HG03558 (cell line): ENCODE results near the gene GBE1.
A peak's percentile ranks its signal among the peaks of the same experiment; 100 is the strongest.
"Not testable (repeated sequence)": the region's sequence is repeated elsewhere in the genome, so short reads cannot be mapped to it uniquely, and the experiment has no call there.

ENCODE experiments used
- ATAC-seq: cut with Tn5 transposase; IDR thresholded peaks from one replicate; pipeline ENCODE4 v1.9.1; 2021; ENCODE audit warnings: moderate number of reproducible peaks; ENCODE audit not compliant: unreplicated experiment; ENCODE audit errors: extremely low read depth

GBE1 gene

GRCh38 chr3:81549831-81550230 lies 211.6 kb downstream of the GBE1 start:
- ATAC-seq, result no peak

GRCh38 chr3:81549388-81549787 lies 212.1 kb downstream of the GBE1 start:
- no peak for ATAC-seq

- ATAC-seq, result no peak
These were observed 215.9 kb downstream of the GBE1 start for GRCh38 chr3:81545572-81545971.

GRCh38 chr3:81544385-81544784 lies 217.1 kb downstream of the GBE1 start:
- ATAC-seq, result no peak

GRCh38 chr3:81540787-81541186 lies 220.7 kb downstream of the GBE1 start:
- no peak for ATAC-seq

- ATAC-seq, result no peak
These were observed 229.6 kb downstream of the GBE1 start for GRCh38 chr3:81531846-81532245.

- ATAC-seq, result no peak
These were observed 230.2 kb downstream of the GBE1 start for GRCh38 chr3:81531263-81531662.

GRCh38 chr3:81530180-81530939 lies 231.1 kb downstream of the GBE1 start:
- no peak for ATAC-seq

- ATAC-seq, result no peak
These were observed 239.6 kb downstream of the GBE1 start for GRCh38 chr3:81521855-81522254.

- no peak for ATAC-seq
These were observed 242.5 kb downstream of the GBE1 start for GRCh38 chr3:81518945-81519344.

- no peak for ATAC-seq
These were observed 245.4 kb downstream of the GBE1 start for GRCh38 chr3:81516042-81516441.

GRCh38 chr3:81513591-81513990 lies 247.9 kb downstream of the GBE1 start:
- ATAC-seq, result no peak

- ATAC-seq, result no peak
These were observed 258.4 kb downstream of the GBE1 start for GRCh38 chr3:81503026-81503425.

GRCh38 chr3:81502236-81502635 lies 259.2 kb downstream of the GBE1 start:
- no peak for ATAC-seq

- peak; percentile 84 for ATAC-seq
These were observed 261.4 kb downstream of the GBE1 start for GRCh38 chr3:81500039-81500438.

- no peak for ATAC-seq
These were observed 263.7 kb downstream of the GBE1 start for GRCh38 chr3:81497572-81498251.

- ATAC-seq, result no peak
These were observed 264.9 kb downstream of the GBE1 start for GRCh38 chr3:81496407-81497104.

- not testable (repeated sequence) for ATAC-seq
These were observed 269.0 kb downstream of the GBE1 start for GRCh38 chr3:81492471-81492870.

GRCh38 chr3:81492040-81492439 lies 269.4 kb downstream of the GBE1 start:
- ATAC-seq, result no peak

GRCh38 chr3:81490541-81491288 lies 270.7 kb downstream of the GBE1 start:
- peak; percentile 91 for ATAC-seq
